ENCODE results near the gene CDPF1.

DNA sequence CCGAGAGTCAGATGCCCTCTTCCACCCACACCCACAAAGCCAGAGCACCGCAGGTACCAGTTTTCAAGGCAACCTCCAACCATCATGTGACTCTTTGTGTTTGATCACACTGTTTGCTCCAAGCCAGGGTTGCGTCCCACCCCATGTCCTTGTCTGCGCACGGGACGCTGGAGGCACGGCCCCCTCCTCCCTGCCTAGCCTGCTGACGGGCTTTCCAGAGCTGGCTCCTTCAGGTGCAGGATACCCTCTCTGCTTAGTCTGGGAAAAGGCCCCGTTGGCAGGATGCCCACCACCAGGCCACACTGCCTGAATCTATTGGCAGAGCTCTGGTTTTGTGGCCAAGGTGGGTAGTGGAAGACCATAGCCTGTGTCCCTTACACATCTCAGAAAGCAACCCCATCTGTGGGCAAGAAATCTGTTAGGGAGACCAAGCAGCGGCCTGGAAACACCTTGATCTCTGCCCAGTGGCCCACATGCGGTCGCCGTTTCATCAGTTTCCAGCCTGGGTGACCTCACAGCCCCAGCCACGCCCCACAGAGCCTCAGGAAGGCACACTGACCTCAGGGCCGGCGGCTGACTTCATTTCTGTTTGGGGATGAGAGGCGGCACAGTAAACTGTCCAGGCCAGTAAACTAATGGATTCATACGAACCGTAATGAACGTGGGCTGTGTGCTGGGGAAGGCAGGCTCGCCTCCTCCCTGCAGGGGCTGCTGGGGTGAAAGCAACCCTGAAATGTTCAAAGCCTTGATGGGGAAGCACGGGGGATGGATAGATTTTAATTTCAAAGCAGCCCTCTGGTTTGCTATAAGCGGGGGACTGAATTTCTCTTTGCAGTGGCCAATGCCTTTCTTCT is 25.8 kb downstream of the CDPF1 start:
- TF ChIP-seq, protein P1, sequence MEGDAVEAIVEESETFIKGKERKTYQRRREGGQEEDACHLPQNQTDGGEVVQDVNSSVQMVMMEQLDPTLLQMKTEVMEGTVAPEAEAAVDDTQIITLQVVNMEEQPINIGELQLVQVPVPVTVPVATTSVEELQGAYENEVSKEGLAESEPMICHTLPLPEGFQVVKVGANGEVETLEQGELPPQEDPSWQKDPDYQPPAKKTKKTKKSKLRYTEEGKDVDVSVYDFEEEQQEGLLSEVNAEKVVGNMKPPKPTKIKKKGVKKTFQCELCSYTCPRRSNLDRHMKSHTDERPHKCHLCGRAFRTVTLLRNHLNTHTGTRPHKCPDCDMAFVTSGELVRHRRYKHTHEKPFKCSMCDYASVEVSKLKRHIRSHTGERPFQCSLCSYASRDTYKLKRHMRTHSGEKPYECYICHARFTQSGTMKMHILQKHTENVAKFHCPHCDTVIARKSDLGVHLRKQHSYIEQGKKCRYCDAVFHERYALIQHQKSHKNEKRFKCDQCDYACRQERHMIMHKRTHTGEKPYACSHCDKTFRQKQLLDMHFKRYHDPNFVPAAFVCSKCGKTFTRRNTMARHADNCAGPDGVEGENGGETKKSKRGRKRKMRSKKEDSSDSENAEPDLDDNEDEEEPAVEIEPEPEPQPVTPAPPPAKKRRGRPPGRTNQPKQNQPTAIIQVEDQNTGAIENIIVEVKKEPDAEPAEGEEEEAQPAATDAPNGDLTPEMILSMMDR (IDR thresholded peaks at IDR 0.05): no peak
- TF ChIP-seq CHD2 (IDR thresholded peaks at IDR 0.05; ENCODE audit: low read length, partially characterized antibody) (no peak), POLR2AphosphoS2 (conservative IDR thresholded peaks at IDR 0.05; ENCODE audit: low read length) (no peak), BHLHE40 (IDR thresholded peaks at IDR 0.05; ENCODE audit: low read depth, low read length) (no peak), POLR2A (IDR thresholded peaks at IDR 0.05; ENCODE audit: low read length) (no peak)
